ENCODE results near the gene GALNT14.

The GALNT14 gene

DNA sequence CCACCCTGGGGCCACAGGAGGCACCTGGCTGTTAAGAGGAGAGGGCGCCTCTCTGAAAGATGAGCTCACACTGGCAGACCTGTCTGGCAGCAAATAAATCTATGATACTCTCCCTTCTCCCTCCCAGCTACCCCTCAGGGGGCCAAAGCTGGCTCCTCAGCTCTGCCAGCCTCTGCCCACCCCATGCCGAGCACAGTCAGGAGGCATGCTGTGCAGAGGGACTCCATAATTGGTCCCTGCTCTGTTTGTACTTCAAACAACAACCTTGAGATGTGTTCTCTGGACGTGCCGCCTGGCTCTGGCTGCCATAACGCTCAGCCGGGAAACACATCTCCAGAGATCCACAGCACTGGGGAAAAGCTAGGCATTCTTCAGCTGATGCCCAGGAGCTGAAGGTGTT lies 126.7 kb downstream of the GALNT14 start:
- DNase-seq (ENCODE audit: low spot score) = no peak

DNA sequence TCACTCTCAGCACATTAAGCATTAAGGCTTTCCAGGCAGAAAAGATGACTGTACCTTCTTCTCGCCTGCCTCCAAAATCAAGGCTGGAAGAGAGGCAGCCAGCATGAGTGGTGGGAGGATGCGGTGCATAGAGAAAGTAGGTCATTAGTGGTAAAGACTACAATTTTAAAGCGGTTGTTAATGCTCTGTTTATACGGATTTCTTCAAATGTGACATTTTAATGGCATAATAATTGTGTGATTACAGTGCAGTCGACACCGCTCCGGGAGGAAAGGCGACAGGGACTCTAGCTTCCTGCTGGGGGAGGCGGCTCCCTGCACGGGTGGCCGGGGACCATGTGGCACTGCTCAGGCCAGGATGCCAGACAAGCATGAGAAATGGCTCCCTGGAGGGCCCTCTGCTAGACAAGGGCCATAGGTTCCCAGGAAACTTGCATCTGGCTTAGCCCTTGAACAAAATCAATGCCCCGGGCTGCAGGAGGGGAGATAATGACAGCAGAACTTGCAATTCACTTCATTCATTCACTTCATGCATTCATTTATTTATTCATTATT lies 129.6 kb downstream of the GALNT14 start:
- DNase-seq (ENCODE audit: low spot score) = no peak

DNA sequence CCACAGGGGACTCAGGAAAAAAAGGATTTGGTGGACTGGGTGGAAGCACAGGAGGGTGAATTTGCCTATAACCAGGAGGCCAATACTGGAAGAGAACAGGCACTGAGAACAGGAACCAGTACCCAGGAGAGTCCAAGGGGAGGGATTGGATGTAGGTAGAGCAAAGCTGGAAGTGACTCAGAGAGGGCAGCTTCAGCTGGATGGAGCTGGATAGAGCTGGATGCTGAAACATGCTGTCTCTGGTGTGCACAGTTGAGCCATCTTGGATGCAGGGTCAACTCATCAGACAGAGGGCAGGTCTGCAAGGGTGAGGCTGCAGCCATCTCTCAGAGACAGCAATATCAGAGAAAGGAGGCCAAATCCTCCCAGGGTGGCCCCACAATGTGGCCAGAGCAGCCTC lies 134.0 kb downstream of the GALNT14 start:
- no peak for DNase-seq (ENCODE audit: low spot score)

DNA sequence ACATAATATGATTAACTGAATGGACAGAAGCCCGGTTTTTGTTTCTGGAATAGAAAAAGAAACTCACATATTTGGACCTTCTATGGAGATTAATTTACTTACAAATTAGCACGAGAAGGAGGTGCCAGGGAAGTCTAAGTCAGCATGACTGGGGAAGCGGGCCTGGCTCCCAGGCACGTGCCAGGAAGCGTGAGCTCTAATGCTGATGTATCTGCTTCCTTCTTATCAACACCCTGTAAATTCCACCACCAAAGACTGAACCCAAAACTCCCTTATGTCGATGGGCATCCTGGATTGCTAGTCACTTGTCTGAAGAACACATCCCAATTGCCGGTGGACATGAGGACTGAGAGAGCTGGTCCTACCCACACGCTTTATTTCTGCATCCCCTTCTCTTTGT lies 134.5 kb downstream of the GALNT14 start:
- DNase-seq (ENCODE audit: low spot score) = no peak

- no peak for DNase-seq (ENCODE audit: low spot score)
These were observed 135.6 kb downstream of the GALNT14 start for GRCh38 chr2:31002537-31003150.

DNA sequence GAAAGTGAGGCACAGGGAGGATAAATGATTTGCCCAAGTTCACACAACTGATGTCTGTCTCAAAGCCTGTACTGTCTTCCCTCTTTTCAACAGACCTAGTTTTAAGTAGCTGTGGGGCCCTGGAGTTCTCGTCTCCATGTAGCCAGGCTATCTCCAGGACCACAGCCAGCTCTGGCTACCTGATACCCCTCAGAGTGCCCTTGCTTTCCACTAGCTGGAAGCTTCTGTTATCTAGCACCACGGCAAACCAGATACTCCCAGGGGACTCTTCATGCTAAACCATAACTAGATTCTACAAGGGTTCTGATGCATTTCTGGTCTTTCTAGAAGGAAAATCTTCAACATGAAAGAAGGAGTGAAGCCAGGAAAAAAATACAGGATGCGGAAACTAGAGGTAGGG lies 137.3 kb downstream of the GALNT14 start:
- DNase-seq (ENCODE audit: low spot score) = no peak

GRCh38 chr2:30998672-30999071 lies 139.6 kb downstream of the GALNT14 start:
- DNase-seq (ENCODE audit: low spot score) = no peak

DNA sequence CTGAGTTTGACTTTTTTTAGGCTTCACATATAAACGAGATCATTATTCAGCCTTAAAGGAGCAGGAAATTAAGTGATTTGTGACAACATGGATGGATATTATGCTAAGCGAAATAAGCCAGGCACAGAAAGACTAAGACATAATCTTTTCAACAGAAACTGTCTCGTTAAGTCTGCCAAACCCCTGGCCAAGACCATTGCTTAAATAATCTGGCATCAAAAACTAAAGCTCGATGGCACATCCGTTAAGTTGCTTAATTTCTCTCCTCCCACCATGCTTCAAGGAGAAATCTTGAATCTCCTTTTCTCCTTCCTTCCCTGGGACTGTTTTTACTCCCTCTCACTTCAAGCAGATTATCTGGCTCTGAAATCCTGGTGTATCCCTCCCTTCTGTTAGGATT lies 140.3 kb downstream of the GALNT14 start:
- no peak for DNase-seq (ENCODE audit: low spot score)

DNA sequence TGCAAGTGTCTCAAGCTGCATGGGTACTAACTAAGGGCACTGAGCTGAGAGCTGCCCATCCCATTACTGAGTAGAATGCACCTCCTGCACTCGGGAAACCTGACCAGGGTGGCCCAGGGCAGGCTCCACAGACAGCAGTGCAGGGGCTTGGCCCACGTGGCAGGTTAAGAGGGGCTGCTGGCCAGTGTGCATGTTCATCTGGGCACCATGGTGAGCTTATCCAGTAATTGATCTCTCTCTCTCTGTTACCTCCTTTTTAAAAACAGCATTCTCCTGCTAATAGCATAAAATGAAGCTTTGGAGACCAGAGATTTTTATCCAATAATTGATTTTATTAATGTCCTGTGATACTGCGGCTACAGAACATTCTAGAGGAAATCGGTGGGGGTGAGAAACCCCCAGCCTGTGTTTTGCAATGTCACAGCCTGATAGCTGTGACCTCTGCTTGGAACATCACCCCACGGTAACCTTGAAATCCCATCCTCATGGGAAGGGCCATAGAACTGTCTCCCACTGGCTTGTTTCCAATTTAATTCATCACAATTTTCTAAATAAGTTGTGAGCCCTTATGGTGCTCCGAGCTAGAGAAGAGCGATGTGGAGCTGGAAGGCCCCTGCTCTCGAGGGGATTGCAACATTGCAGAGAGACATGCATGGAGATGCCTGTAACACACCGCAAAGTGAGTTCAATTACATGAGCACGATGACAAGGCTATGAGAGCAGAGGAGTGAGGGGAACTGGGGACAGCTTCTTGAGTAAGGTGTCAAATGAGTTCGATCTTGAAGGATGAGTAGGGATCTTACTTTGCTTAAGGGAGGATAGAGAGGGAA lies 143.8 kb downstream of the GALNT14 start:
- DNase-seq (ENCODE audit: low spot score) = no peak

- no peak for DNase-seq (ENCODE audit: low spot score)
These were observed 145.5 kb downstream of the GALNT14 start for GRCh38 chr2:30992781-30993180.

- no peak for DNase-seq (ENCODE audit: low spot score)
These were observed 147.6 kb downstream of the GALNT14 start for GRCh38 chr2:30990671-30991070.

- no peak for DNase-seq (ENCODE audit: low spot score)
These were observed 148.1 kb downstream of the GALNT14 start for GRCh38 chr2:30990176-30990575.

- DNase-seq (ENCODE audit: low spot score) = no peak
These were observed 148.5 kb downstream of the GALNT14 start for GRCh38 chr2:30989746-30990145.

- DNase-seq (ENCODE audit: low spot score) = no peak
These were observed 150.7 kb downstream of the GALNT14 start for GRCh38 chr2:30987566-30987965.

DNA sequence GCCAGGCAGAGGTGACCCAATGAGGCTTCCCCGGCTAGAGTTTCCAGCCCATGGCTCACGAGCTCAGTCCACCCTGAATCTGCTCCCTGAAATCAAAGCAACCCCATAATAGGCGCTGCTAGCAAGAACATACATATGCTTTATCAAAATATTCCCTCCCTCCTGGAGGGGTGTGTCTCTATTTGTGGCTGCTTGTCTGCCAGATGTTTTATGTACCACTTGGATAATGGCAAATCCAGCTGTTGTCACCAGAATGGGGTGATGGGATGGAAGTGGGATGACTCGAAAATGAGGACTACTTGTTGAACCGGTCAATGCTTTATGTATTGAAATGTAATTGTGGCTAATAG lies 152.0 kb downstream of the GALNT14 start:
- DNase-seq (ENCODE audit: low spot score) = no peak

- DNase-seq (ENCODE audit: low spot score) = no peak
These were observed 152.6 kb downstream of the GALNT14 start for GRCh38 chr2:30985493-30986230.

DNA sequence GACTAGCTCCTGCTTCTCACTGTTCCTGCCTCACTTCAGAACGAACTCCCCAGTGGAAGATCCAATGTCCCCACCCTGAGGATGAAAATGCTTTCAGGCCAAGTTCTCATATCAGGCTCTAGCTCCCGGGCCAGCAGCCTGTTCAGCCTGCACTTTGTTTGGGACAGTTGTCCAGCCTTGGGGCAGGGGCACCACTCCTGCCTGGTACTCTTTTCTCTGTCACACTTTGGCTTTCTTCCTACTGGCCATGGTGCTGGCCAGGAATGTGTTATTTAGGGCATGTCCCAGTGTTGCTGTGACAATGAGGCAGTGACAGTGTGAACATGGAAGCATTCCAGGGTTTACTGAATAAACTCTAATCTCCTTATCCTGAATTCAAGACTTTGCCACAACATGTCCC lies 154.1 kb downstream of the GALNT14 start:
- no peak for DNase-seq (ENCODE audit: low spot score)

DNA sequence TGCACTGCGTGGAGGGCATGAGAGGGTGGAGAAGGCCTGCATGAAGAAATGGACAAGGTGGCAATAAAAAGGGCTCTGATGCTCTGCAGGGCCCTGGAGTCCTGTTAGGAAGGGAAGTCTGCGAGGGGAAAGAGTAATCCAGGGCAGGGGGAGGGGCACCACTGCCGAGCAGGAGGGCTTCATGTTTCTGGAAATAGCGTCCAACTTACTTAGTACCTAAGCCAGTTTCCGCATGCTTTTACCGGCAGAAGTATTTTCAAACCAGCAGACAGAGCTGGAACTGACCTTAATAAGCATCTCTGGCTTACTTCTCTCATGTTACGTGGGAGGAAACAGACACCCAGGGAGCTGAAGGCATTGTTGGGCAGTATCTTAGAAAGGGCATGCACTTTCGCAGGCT lies 156.7 kb downstream of the GALNT14 start:
- DNase-seq (ENCODE audit: low spot score) = no peak

DNA sequence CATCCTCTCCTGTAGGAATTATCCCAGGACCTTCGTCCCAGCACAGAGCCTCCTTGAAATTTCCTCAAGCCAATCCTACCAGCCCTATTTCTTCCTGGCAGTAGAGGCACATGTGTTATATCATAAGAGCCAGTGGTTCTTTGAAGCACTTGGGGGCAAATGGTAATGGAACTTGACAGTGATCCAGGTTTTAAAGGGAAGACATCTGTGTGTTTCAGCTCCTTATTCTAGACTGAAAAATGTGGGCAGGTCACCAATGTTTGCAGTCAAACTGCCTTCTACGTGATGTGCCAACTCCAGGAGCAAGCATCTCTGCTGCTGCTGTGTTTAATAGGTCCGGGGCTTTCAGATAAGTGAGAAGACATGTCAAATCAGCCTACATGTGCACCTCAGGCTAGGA lies 157.1 kb downstream of the GALNT14 start:
- no peak for DNase-seq (ENCODE audit: low spot score)

GRCh38 chr2:30979822-30980245 lies 158.4 kb downstream of the GALNT14 start:
- DNase-seq (ENCODE audit: low spot score) = peak; percentile 9

DNA sequence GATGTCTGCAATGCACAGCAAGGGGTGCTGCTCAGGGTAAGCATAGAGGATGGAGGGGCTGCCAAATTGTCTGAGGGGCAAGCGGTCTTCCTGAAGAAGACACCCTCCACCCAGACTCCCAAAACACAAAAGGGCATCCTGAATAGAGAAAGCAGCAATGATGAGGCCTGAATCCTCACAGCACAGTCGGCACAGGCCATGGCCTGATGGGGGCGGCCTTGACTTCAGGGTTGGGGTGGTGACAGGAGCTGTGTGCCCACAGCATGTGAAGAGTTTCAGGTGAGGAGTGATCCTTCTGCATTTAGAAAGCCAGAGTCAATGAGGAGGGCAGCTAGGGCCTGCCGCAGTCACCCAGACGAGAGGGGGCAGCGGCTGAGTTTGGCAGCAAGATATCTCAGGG lies 159.4 kb downstream of the GALNT14 start:
- DNase-seq (ENCODE audit: low spot score) = no peak

DNA sequence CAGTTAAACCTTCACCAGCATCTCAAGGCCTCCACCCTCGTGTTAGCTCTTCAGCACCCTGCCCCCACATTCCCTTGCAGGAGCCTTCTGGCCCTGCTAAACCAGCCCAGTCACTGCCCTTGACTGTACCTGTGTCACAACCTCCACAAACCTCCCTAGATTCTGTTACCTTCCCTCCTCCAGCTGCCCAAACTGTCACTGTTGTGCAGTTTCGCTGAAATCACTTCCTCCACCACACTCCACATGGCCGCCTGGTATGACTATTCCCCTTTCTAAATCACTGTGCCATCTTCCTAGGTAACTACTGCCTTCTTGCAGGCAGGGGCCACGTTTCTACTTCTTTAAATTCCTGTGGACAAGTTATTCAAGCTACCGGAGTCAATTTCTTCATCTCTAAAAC lies 160.2 kb downstream of the GALNT14 start:
- no peak for DNase-seq (ENCODE audit: low spot score)

DNA sequence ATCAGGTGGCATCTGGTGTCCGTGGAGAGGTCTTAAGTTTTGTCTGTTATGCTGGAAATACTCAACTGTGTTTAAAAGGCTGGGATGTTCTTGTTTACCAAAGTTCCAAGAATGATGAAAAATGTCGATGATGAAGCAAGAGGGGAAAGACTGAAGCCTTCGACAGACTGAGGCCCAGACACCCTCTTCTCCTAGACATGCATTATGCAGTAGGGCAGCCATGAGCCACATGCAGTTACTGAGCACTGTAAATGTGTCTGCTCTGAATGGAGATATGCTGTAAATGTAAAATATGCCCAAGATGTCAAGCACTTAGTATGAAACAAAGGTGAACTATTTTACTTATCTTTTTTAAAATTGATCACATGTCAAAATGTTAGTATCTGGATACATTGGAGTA lies 163.1 kb downstream of the GALNT14 start:
- no peak for DNase-seq (ENCODE audit: low spot score)
